ENCODE data around the gene POLR1A. TPM values are rescaled to one million over a fixed set of nuclear protein-coding genes. Genes with fewer than 3 reads are reported as not detected.

The POLR1A gene
- total and polyA plus RNA-seq, 9 donors = 4.7 to 43.9 (median 23.1) TPM

GRCh38 chr2:86143307-86143706, 37.6 kb upstream of the POLR1A start:
- TF ChIP-seq CTCF (IDR thresholded peaks at IDR 0.05) = no peak
- TF ChIP-seq POLR2A (IDR thresholded peaks at IDR 0.05) = no peak
- TF ChIP-seq EP300 (IDR thresholded peaks at IDR 0.05) = no peak
- no peaks in the 10 kb centered on the region for H3K9me3 ChIP-seq
- 87 to 91% (median 90%) methylated on average over 6 of the region's 6 CpGs for WGBS, 3 donors
- DNase-seq = no peak
- H3K27ac ChIP-seq = no peak overlapping the region
- no peaks in the 10 kb centered on the region for H3K27me3 ChIP-seq
- H3K4me1 ChIP-seq (ENCODE audit: insufficient read depth) = no peaks in the 10 kb centered on the region
- H3K4me3 ChIP-seq = no peak overlapping the region
- H3K36me3 ChIP-seq = no peaks in the 10 kb centered on the region
- intact Hi-C loops (cut with DNase I) = no loop called here

GRCh38 chr2:86142436-86143257, 37.0 kb upstream of the POLR1A start:
- Histone ChIP-seq H3K9me3 (no peaks in the 10 kb centered on the region), H3K36me3 (no peaks in the 10 kb centered on the region), H3K4me1 (ENCODE audit: insufficient read depth) (no peaks in the 10 kb centered on the region), H3K4me3 (no peak overlapping the region), H3K27me3 (no peaks in the 10 kb centered on the region), H3K27ac (no peak overlapping the region)
- TF ChIP-seq POLR2A (IDR thresholded peaks at IDR 0.05) = no peak
- TF ChIP-seq CTCF (IDR thresholded peaks at IDR 0.05) = no peak
- no peak for TF ChIP-seq EP300 (IDR thresholded peaks at IDR 0.05)
- 55 to 59% (median 57%) methylated on average over 3 of the region's 3 CpGs for WGBS, 3 donors
- intact Hi-C loops (cut with DNase I) = no loop called here
- no peak for DNase-seq

GRCh38 chr2:86140969-86141392, 35.3 kb upstream of the POLR1A start:
- H3K9me3 ChIP-seq = no peaks in the 10 kb centered on the region
- TF ChIP-seq EP300 (IDR thresholded peaks at IDR 0.05) (no peak), POLR2A (IDR thresholded peaks at IDR 0.05) (no peak), CTCF (IDR thresholded peaks at IDR 0.05) (no peak)
- no peak for DNase-seq
- H3K4me3 ChIP-seq = no peak overlapping the region
- no peaks in the 10 kb centered on the region for H3K27me3 ChIP-seq
- no peaks in the 10 kb centered on the region for H3K36me3 ChIP-seq
- H3K4me1 ChIP-seq (ENCODE audit: insufficient read depth) = no peaks in the 10 kb centered on the region
- 62 to 68% (median 64%) methylated on average over 4 of the region's 4 CpGs for WGBS, 3 donors
- no peak overlapping the region for H3K27ac ChIP-seq
- intact Hi-C loops (cut with DNase I) = no loop called here

- Histone ChIP-seq H3K4me3 (no peak overlapping the region), H3K27me3 (no peaks in the 10 kb centered on the region), H3K9me3 (no peaks in the 10 kb centered on the region), H3K4me1 (ENCODE audit: insufficient read depth) (no peaks in the 10 kb centered on the region), H3K36me3 (no peaks in the 10 kb centered on the region), H3K27ac (no peak overlapping the region)
- WGBS, 3 donors = 89 to 93% (median 90%) methylated on average over 4 of the region's 4 CpGs
- intact Hi-C loops (cut with DNase I) = no loop called here
- DNase-seq = no peak
- TF ChIP-seq CTCF (IDR thresholded peaks at IDR 0.05) (no peak), EP300 (IDR thresholded peaks at IDR 0.05) (no peak), POLR2A (IDR thresholded peaks at IDR 0.05) (no peak)
These were observed 34.3 kb upstream of the POLR1A start for GRCh38 chr2:86139981-86140380.
